ENCODE data around the gene PTPN2.
"Not testable (repeated sequence)": the region's sequence is repeated elsewhere in the genome, so short reads cannot be mapped to it uniquely, and the experiment has no call there.

PTPN2 gene

DNA sequence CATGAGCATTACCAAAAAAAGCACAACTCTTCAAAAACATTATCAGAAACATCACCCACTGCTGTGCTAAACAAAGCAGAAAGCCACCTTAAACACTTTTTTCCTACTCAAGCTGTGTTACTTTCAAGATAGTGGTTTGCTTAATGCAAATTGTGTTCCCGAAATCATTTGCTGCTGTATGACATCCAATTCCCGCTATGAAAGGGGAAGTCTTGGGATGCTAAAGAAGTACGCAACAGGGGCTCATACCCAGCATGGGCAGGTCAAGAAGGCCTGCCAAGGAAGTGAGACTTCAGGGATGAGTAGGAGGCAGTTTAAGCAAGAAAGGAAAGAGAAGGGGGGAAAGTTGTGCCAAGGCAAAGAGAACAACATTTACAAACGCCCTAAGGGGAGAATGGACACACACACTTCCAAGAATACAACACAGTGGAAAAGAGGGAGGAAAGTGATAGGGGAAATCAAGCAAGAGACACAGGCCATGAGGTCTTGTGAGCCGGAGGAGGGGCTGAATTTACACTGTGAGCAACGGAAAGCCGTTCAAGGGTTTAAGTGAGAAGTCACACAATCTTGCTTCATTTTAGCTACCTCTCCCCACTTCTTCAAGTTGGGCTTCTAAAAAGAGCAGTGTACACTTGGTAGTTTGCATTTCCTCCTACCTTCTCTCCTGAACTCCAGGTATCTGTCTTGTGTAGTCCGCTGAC, 4.0 kb downstream of the PTPN2 start:
- Histone ChIP-seq H3K36me3 (ENCODE audit: control insufficient read depth in 2 of 2, insufficient read depth in 2 of 2, low read length in 2 of 2) (no peaks in the 10 kb centered on the region), H3K4me3 (ENCODE audit: low read length in 2 of 2) (peak overlapping the region in 1 of 2 donors; percentile 15), H3K27ac (ENCODE audit: low read depth in 2 of 2, low read length in 2 of 2) (peak overlapping the region; percentile 20 to 48), H3K27me3 (ENCODE audit: control insufficient read depth in 2 of 2, insufficient read depth in 2 of 2, low read length in 2 of 2) (no peaks in the 10 kb centered on the region), H3K9me3 (ENCODE audit: control insufficient read depth in 2 of 2, low read length in 2 of 2) (no peaks in the 10 kb centered on the region), H3K4me1 (ENCODE audit: control insufficient read depth in 2 of 2, insufficient read depth in 2 of 2, low read length in 2 of 2) (peaks cover 13 to 15% of the 10 kb centered on the region in 2 donors), H3K9ac (ENCODE audit: low read depth in 1 of 2, low read length in 2 of 2) (no peak overlapping the region)

DNA sequence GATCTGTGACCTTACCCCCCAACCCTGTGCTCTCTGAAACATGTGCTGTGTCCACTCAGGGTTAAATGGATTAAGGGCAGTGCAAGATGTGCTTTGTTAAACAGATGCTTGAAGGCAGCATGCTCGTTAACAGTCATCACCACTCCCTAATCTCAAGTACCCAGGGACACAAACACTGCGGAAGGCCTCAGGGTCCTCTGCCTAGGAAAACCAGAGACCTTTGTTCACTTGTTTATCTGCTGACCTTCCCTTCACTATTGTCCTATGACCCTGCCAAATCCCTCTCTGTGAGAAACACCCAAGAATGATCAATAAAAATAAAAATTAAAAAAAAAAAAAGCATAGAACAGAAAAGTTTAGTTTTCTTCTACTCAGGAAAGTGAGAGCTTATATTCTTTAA, 9.0 kb downstream of the PTPN2 start:
- not testable (repeated sequence) for H3K27ac ChIP-seq (ENCODE audit: low read depth in 2 of 2, low read length in 2 of 2); H3K9ac ChIP-seq (ENCODE audit: low read depth in 1 of 2, low read length in 2 of 2); H3K4me1 ChIP-seq (ENCODE audit: control insufficient read depth in 2 of 2, insufficient read depth in 2 of 2, low read length in 2 of 2); H3K9me3 ChIP-seq (ENCODE audit: control insufficient read depth in 2 of 2, low read length in 2 of 2); H3K4me3 ChIP-seq (ENCODE audit: low read length in 2 of 2); H3K36me3 ChIP-seq (ENCODE audit: control insufficient read depth in 2 of 2, insufficient read depth in 2 of 2, low read length in 2 of 2); H3K27me3 ChIP-seq (ENCODE audit: control insufficient read depth in 2 of 2, insufficient read depth in 2 of 2, low read length in 2 of 2)

DNA sequence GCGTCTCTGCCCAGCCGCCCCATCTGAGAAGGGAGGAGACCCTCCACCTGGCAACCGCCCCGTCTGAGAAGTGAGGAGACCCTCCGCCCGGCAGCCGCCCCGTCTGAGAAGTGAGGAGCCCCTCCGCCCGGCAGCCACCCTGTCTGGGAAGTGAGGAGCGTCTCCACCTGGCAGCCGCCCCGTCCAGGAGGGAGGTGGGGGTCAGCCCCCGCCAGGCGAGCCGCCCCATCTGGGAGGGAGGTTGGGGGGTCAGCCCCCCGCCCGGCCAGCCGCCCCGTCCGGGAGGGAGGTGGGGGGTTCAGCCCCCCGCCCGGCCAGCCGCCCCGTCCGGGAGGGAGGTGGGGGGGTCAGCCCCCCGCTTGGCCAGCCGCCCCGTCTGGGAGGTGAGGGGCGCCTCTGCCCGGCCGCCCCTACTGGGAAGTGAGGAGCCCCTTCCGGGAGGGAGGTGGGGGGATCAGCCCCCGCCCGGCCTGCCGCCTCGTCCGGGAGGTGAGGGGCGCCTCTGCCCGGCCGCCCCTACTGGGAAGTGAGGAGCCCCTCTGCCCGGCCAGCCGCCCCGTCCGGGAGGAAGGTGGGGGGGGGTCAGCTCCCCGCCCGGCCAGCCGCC, 10.0 kb downstream of the PTPN2 start:
- not testable (repeated sequence) for H3K4me3 ChIP-seq (ENCODE audit: low read length in 2 of 2); H3K27ac ChIP-seq (ENCODE audit: low read depth in 2 of 2, low read length in 2 of 2); H3K9me3 ChIP-seq (ENCODE audit: control insufficient read depth in 2 of 2, low read length in 2 of 2); H3K27me3 ChIP-seq (ENCODE audit: control insufficient read depth in 2 of 2, insufficient read depth in 2 of 2, low read length in 2 of 2); H3K9ac ChIP-seq (ENCODE audit: low read depth in 1 of 2, low read length in 2 of 2); H3K36me3 ChIP-seq (ENCODE audit: control insufficient read depth in 2 of 2, insufficient read depth in 2 of 2, low read length in 2 of 2); H3K4me1 ChIP-seq (ENCODE audit: control insufficient read depth in 2 of 2, insufficient read depth in 2 of 2, low read length in 2 of 2)

DNA sequence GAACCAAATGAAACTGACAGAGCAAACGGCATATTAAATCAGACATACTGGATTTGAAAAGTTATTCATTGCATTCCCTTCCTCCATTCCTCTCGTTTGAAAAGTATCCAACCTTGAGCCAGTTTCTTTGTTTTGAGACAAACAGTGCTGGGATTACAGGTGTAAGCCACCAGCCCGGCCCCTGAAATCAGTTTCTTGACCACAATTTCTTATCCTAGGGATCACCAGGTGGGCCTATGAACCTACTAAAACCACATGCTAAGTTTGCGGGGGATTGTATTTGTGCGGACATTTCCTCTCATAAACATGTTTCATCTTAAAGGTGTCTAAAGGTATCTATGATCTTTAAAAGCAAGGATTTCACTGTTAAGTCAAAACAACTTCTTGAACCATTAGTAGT, 11.6 kb downstream of the PTPN2 start:
- Histone ChIP-seq H3K9me3 (ENCODE audit: control insufficient read depth in 2 of 2, low read length in 2 of 2) (no peaks in the 10 kb centered on the region), H3K4me3 (ENCODE audit: low read length in 2 of 2) (no peak overlapping the region), H3K36me3 (ENCODE audit: control insufficient read depth in 2 of 2, insufficient read depth in 2 of 2, low read length in 2 of 2) (no peaks in the 10 kb centered on the region), H3K9ac (ENCODE audit: low read depth in 1 of 2, low read length in 2 of 2) (no peak overlapping the region), H3K27me3 (ENCODE audit: control insufficient read depth in 2 of 2, insufficient read depth in 2 of 2, low read length in 2 of 2) (no peaks in the 10 kb centered on the region), H3K4me1 (ENCODE audit: control insufficient read depth in 2 of 2, insufficient read depth in 2 of 2, low read length in 2 of 2) (peaks cover 3 to 5% of the 10 kb centered on the region in 2 donors), H3K27ac (ENCODE audit: low read depth in 2 of 2, low read length in 2 of 2) (no peak overlapping the region)

DNA sequence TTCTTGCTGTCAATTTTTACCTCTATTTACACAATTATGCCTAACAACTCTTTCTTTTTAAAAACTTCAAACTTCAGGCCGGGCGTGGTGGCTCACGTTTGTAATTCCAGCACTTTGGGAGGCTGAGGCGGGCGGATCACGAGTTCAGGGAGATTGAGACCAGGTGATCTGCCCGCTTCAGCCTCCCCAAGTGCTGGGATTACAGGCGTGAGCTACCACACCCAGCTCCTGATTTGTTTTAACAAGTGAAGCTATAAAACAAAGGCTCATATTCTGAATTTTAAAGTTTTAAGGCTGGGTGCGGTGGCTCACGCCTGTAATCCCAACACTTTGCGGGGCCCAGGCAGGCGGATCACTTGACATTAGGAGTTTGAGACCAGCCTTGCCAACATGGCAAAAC, 15.5 kb downstream of the PTPN2 start:
- H3K27me3 ChIP-seq (ENCODE audit: control insufficient read depth in 2 of 2, insufficient read depth in 2 of 2, low read length in 2 of 2), result no peaks in the 10 kb centered on the region
- no peak overlapping the region for H3K9ac ChIP-seq (ENCODE audit: low read depth in 1 of 2, low read length in 2 of 2)
- H3K4me1 ChIP-seq (ENCODE audit: control insufficient read depth in 2 of 2, insufficient read depth in 2 of 2, low read length in 2 of 2), result peaks cover 3 to 5% of the 10 kb centered on the region in 2 donors
- no peaks in the 10 kb centered on the region for H3K36me3 ChIP-seq (ENCODE audit: control insufficient read depth in 2 of 2, insufficient read depth in 2 of 2, low read length in 2 of 2)
- H3K27ac ChIP-seq (ENCODE audit: low read depth in 2 of 2, low read length in 2 of 2), result peak overlapping the region in 1 of 2 donors; percentile 58
- H3K9me3 ChIP-seq (ENCODE audit: control insufficient read depth in 2 of 2, low read length in 2 of 2), result no peaks in the 10 kb centered on the region
- H3K4me3 ChIP-seq (ENCODE audit: low read length in 2 of 2), result no peak overlapping the region

DNA sequence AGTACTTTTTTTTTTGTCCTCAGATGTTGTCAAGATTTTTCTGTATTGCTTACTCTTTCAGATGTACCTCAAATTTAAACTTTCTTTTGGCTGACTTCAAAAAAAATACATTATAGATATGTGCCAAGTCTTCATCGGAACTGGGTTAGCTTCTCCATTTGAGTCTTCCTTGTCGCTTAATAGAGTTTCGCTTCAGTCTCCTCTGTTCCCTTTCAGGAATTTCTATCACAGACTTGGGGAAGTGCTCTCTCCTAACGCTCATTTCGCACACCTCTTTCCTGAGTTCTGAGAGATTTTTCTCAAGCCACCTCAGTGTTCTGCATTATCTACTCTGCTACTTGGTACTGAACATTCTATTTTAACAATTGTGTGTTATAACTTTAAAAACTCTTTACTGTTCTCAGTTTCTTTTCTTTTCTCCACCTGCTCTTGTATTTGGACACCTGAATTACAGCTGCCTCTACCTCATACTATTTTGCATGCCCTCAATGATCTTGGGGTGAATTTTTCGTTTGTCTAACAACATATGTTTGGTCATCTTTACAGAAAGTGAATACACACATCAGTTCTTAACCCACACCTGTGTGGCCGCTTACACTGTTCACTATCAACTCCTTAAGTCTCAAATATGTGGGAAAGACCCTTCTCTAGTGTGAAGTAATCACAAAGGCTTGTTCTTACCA, 16.5 kb downstream of the PTPN2 start:
- Histone ChIP-seq H3K27ac (ENCODE audit: low read depth in 2 of 2, low read length in 2 of 2) (peak overlapping the region in 1 of 2 donors; percentile 58), H3K27me3 (ENCODE audit: control insufficient read depth in 2 of 2, insufficient read depth in 2 of 2, low read length in 2 of 2) (no peaks in the 10 kb centered on the region), H3K4me3 (ENCODE audit: low read length in 2 of 2) (no peak overlapping the region), H3K9me3 (ENCODE audit: control insufficient read depth in 2 of 2, low read length in 2 of 2) (no peaks in the 10 kb centered on the region), H3K9ac (ENCODE audit: low read depth in 1 of 2, low read length in 2 of 2) (no peak overlapping the region), H3K4me1 (ENCODE audit: control insufficient read depth in 2 of 2, insufficient read depth in 2 of 2, low read length in 2 of 2) (peaks cover 7 to 9% of the 10 kb centered on the region in 2 donors), H3K36me3 (ENCODE audit: control insufficient read depth in 2 of 2, insufficient read depth in 2 of 2, low read length in 2 of 2) (no peaks in the 10 kb centered on the region)

DNA sequence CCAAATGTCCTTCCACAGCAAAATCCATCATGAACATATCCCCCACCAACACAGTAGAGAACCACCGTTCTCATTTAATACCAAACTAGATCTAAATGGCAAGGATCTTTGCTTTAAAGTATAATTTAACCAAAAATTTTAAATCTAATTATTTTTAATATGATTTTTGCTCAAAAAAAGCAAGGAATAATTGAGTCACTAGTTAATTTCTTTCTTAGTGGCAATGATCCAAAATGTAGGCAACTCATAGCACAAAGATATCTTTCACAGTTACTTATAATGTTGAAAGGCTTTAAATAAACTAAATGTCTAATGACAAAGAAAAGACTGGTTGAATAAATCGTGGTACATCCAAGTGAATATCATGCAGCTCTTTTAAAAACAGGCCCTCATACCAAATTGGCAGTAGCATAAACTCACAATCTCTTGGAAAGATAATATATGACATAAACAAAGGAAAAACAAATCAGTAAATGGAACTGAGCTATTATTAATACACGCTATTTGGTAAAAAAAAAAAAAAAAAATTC, 20.3 kb downstream of the PTPN2 start:
- Histone ChIP-seq H3K9me3 (ENCODE audit: control insufficient read depth in 2 of 2, low read length in 2 of 2) (no peaks in the 10 kb centered on the region), H3K27ac (ENCODE audit: low read depth in 2 of 2, low read length in 2 of 2) (no peak overlapping the region), H3K4me1 (ENCODE audit: control insufficient read depth in 2 of 2, insufficient read depth in 2 of 2, low read length in 2 of 2) (peaks cover 7 to 15% of the 10 kb centered on the region in 2 donors), H3K36me3 (ENCODE audit: control insufficient read depth in 2 of 2, insufficient read depth in 2 of 2, low read length in 2 of 2) (no peaks in the 10 kb centered on the region), H3K4me3 (ENCODE audit: low read length in 2 of 2) (no peak overlapping the region), H3K9ac (ENCODE audit: low read depth in 1 of 2, low read length in 2 of 2) (no peak overlapping the region), H3K27me3 (ENCODE audit: control insufficient read depth in 2 of 2, insufficient read depth in 2 of 2, low read length in 2 of 2) (no peaks in the 10 kb centered on the region)

DNA sequence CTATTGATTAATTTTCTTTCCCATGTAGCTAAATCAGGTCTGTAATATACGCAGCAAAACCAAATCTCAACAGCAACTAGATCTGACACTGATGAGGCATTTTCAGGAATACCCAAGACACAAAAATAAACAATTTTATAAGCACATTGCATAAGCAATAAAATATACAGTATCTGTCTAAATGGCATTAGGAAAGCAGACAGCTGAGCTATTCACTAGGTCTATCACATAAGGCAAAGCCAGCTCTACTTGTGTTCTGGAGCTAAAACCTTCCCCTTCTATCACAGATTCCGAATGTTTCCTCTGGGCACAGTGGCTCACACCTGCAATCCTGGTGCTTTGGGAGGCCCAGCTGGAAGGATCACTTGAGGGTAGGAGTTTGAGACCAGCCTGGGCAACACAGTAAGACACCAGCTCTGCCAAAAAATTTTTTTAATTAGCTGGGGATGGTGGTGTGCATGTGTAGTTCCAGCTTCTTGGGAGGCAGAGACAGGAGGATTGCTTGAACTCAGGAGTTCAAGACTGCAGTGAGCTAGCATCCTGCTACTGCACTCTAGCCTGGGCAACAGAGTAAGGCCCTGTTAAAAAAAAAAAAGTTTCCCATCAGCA, 21.1 kb downstream of the PTPN2 start:
- Histone ChIP-seq H3K27ac (ENCODE audit: low read depth in 2 of 2, low read length in 2 of 2) (peak overlapping the region in 1 of 2 donors; percentile 9), H3K36me3 (ENCODE audit: control insufficient read depth in 2 of 2, insufficient read depth in 2 of 2, low read length in 2 of 2) (peaks cover 0 to 2% of the 10 kb centered on the region in 2 donors), H3K27me3 (ENCODE audit: control insufficient read depth in 2 of 2, insufficient read depth in 2 of 2, low read length in 2 of 2) (no peaks in the 10 kb centered on the region), H3K4me3 (ENCODE audit: low read length in 2 of 2) (no peak overlapping the region), H3K9ac (ENCODE audit: low read depth in 1 of 2, low read length in 2 of 2) (no peak overlapping the region), H3K9me3 (ENCODE audit: control insufficient read depth in 2 of 2, low read length in 2 of 2) (no peaks in the 10 kb centered on the region), H3K4me1 (ENCODE audit: control insufficient read depth in 2 of 2, insufficient read depth in 2 of 2, low read length in 2 of 2) (peaks cover 4 to 13% of the 10 kb centered on the region in 2 donors)

DNA sequence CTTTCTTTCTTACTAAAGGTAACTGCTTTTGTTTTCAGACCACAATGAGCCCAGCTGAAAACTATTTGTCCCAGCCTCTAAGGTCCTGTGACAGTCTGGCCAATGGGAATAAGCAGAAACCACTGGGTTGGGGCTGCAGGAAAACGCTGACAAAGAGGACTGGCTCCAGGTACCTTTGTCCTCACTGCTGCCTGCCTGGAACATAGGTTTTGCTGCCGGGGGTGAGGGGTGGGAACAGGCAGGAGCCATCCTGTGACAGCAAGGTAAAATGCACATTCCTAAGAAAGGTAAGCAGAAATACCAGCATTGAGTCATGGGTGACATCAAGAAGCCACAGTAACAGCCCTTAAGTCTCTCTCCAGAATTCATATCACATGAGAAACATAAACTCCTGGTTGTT, 21.6 kb downstream of the PTPN2 start:
- Histone ChIP-seq H3K4me3 (ENCODE audit: low read length in 2 of 2) (peak overlapping the region in 1 of 2 donors; percentile 3), H3K9ac (ENCODE audit: low read depth in 1 of 2, low read length in 2 of 2) (no peak overlapping the region), H3K4me1 (ENCODE audit: control insufficient read depth in 2 of 2, insufficient read depth in 2 of 2, low read length in 2 of 2) (peaks cover 4 to 11% of the 10 kb centered on the region in 2 donors), H3K27me3 (ENCODE audit: control insufficient read depth in 2 of 2, insufficient read depth in 2 of 2, low read length in 2 of 2) (no peaks in the 10 kb centered on the region), H3K9me3 (ENCODE audit: control insufficient read depth in 2 of 2, low read length in 2 of 2) (no peaks in the 10 kb centered on the region), H3K36me3 (ENCODE audit: control insufficient read depth in 2 of 2, insufficient read depth in 2 of 2, low read length in 2 of 2) (peaks cover 0 to 4% of the 10 kb centered on the region in 2 donors), H3K27ac (ENCODE audit: low read depth in 2 of 2, low read length in 2 of 2) (peak overlapping the region; percentile 9 to 15)

DNA sequence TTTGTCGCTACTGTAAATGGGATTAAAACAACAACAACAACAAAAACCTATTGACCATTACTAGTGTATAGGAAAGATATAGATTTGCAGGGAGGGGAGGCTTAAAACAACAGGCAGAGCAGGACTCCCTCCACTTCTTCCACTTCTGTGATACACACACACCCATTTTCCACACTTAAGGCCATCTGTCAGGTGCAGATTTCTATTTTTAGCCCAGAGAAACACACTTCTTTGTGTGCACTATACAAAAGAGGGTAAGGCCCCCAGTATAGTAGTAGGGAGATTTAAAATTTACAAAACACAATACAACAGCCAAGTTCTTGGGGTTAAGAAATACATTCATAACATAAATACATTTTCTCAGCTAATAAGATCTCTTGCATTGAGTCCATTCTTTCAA, 22.4 kb downstream of the PTPN2 start:
- peaks cover 4 to 11% of the 10 kb centered on the region in 2 donors for H3K4me1 ChIP-seq (ENCODE audit: control insufficient read depth in 2 of 2, insufficient read depth in 2 of 2, low read length in 2 of 2)
- H3K9ac ChIP-seq (ENCODE audit: low read depth in 1 of 2, low read length in 2 of 2), result no peak overlapping the region
- H3K27me3 ChIP-seq (ENCODE audit: control insufficient read depth in 2 of 2, insufficient read depth in 2 of 2, low read length in 2 of 2), result no peaks in the 10 kb centered on the region
- H3K36me3 ChIP-seq (ENCODE audit: control insufficient read depth in 2 of 2, insufficient read depth in 2 of 2, low read length in 2 of 2), result peaks cover 0 to 4% of the 10 kb centered on the region in 2 donors
- H3K27ac ChIP-seq (ENCODE audit: low read depth in 2 of 2, low read length in 2 of 2), result no peak overlapping the region
- H3K4me3 ChIP-seq (ENCODE audit: low read length in 2 of 2), result no peak overlapping the region
- H3K9me3 ChIP-seq (ENCODE audit: control insufficient read depth in 2 of 2, low read length in 2 of 2), result no peaks in the 10 kb centered on the region
